GM23248 (cell line): Measurements from ENCODE around the gene SEC14L5.

ENCODE experiments used
- EZH2 ChIP-seq: fragments of 200-600 bp; sonication (generic); IDR thresholded peaks from 2 replicates; pipeline ENCODE4 v1.6.1; 2018; ENCODE audit warnings: antibody characterized with exemption, mild to moderate bottlenecking; ENCODE audit not compliant: insufficient read depth, poor library complexity, severe bottlenecking
- EZH2phosphoT487 ChIP-seq: fragments of 200-600 bp; sonication (generic); IDR thresholded peaks from 2 replicates; pipeline ENCODE4 v1.6.1; 2018; ENCODE audit warnings: antibody characterized with exemption, moderate library complexity, mild to moderate bottlenecking, low read depth; ENCODE audit not compliant: insufficient read depth

DNA sequence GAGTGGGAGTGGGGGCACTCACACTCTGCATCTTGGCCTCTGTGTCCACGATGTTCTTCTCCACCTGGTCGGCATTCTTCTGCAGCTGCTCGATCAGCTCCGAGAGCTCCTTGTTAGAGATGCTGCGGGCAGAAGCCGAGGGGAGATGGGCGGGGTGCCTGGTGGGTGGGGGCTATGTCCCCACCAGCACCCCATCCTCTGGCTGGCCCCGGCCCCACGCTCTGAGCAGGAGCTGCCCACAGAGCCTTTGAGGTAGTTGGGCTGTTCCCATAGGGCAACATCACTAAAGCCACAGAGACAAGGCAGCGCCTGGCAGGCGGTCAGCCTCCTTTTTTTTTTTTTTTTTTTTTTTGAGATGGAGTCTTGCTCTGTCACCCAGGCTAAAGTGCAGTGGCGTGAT, 47.3 kb upstream of the SEC14L5 start:
- no peak for TF ChIP-seq EZH2
- no peak for TF ChIP-seq EZH2phosphoT487
